Measurements from ENCODE around the gene FMNL2. TPM values are rescaled to one million over a fixed set of nuclear protein-coding genes. Genes with fewer than 3 reads are reported as not detected.
A peak's percentile ranks its signal among the peaks of the same experiment; 100 is the strongest.

Gene FMNL2
- total RNA-seq (2022) (42.9 and 46.5 TPM in 2 replicates), Bru-seq, nascent RNA (percentile 89 among the genes with signal in this experiment), BruChase-seq, experiment 1, labeled RNA remaining after a 6-hour chase (percentile 81 among the genes with signal in this experiment), BruChase-seq, experiment 2, labeled RNA remaining after a 2-hour chase (percentile 76 among the genes with signal in this experiment)
- long read RNA-seq, partial matches to known transcripts, result 5 of 12 reads
- long read RNA-seq, other reads (novel, unspliced or antisense), result 7 of 12 reads

- CTCF ChIA-PET, result no interaction called here
- H3K4me3 Mint-ChIP-seq (ENCODE audit: low read depth, unreplicated experiment), result peak within 1 kb of the TSS; percentile 99
- H3K27ac Mint-ChIP-seq (ENCODE audit: unreplicated experiment), result peak within 1 kb of the TSS; percentile 61
- BruUV-seq (replicated peaks), result no TSS peak
- peaks cover 30% of the 10 kb centered on the region for H3K36me3 Mint-ChIP-seq (ENCODE audit: insufficient read depth, unreplicated experiment)
- no peak for TF ChIP-seq CTCF (IDR thresholded peaks at IDR 0.05; ENCODE audit: unreplicated experiment)
- peaks cover 30% of the 10 kb centered on the region for H3K4me1 Mint-ChIP-seq (ENCODE audit: low read depth, unreplicated experiment)
- no peaks in the 10 kb centered on the region for H3K9me3 Mint-ChIP-seq (ENCODE audit: low read depth, unreplicated experiment)
- DNase-seq, result peak; percentile 89
- intact Hi-C loops (cut with micrococcal nuclease; ENCODE audit: unreplicated experiment), result loop anchor here (5.0 kb wide), 4 partner anchors 72 to 158 kb away; partner anchors contain the start of gene STAM2
- no peaks in the 10 kb centered on the region for H3K27me3 Mint-ChIP-seq (ENCODE audit: unreplicated experiment)
Measured at GRCh38 chr2:152335016-152335725, at the start of gene FMNL2. FMNL2 (plus strand) TSS chr2:152335174.

- Mint-ChIP-seq H3K4me1 (ENCODE audit: low read depth, unreplicated experiment) (no peaks in the 10 kb centered on the region), H3K4me3 (ENCODE audit: low read depth, unreplicated experiment) (no peak overlapping the region), H3K9me3 (ENCODE audit: low read depth, unreplicated experiment) (no peaks in the 10 kb centered on the region), H3K36me3 (ENCODE audit: insufficient read depth, unreplicated experiment) (no peaks in the 10 kb centered on the region), H3K27me3 (ENCODE audit: unreplicated experiment) (no peaks in the 10 kb centered on the region), H3K27ac (ENCODE audit: unreplicated experiment) (no peak overlapping the region)
- CTCF ChIA-PET, result no interaction called here
- intact Hi-C loops (cut with micrococcal nuclease; ENCODE audit: unreplicated experiment), result no loop called here
- no TSS peak for BruUV-seq (replicated peaks)
- no peak for DNase-seq
- no peak for TF ChIP-seq CTCF (IDR thresholded peaks at IDR 0.05; ENCODE audit: unreplicated experiment)
Measured at GRCh38 chr2:152292991-152293390, 42.0 kb upstream of the FMNL2 start.

- no peaks in the 10 kb centered on the region for H3K9me3 Mint-ChIP-seq (ENCODE audit: low read depth, unreplicated experiment)
- no peaks in the 10 kb centered on the region for H3K4me1 Mint-ChIP-seq (ENCODE audit: low read depth, unreplicated experiment)
- CTCF ChIA-PET, result no interaction called here
Measured at GRCh38 chr2:152297715-152298114, 37.3 kb upstream of the FMNL2 start.

GRCh38 chr2:152298754-152299153 is 36.2 kb upstream of the FMNL2 start:
- CTCF ChIA-PET, result no interaction called here
- Mint-ChIP-seq H3K4me1 (ENCODE audit: low read depth, unreplicated experiment) (no peaks in the 10 kb centered on the region), H3K36me3 (ENCODE audit: insufficient read depth, unreplicated experiment) (no peaks in the 10 kb centered on the region), H3K9me3 (ENCODE audit: low read depth, unreplicated experiment) (no peaks in the 10 kb centered on the region), H3K4me3 (ENCODE audit: low read depth, unreplicated experiment) (no peak overlapping the region), H3K27ac (ENCODE audit: unreplicated experiment) (no peak overlapping the region), H3K27me3 (ENCODE audit: unreplicated experiment) (no peaks in the 10 kb centered on the region)
- BruUV-seq (replicated peaks), result no TSS peak
- DNase-seq, result no peak
- TF ChIP-seq CTCF (IDR thresholded peaks at IDR 0.05; ENCODE audit: unreplicated experiment), result no peak
- intact Hi-C loops (cut with micrococcal nuclease; ENCODE audit: unreplicated experiment), result no loop called here

More at GRCh38 chr2:152297715-152298114, 37.3 kb upstream of the FMNL2 start:
- BruUV-seq (replicated peaks), result no TSS peak
- H3K4me3 Mint-ChIP-seq (ENCODE audit: low read depth, unreplicated experiment), result no peak overlapping the region
- H3K27me3 Mint-ChIP-seq (ENCODE audit: unreplicated experiment), result no peaks in the 10 kb centered on the region
- intact Hi-C loops (cut with micrococcal nuclease; ENCODE audit: unreplicated experiment), result no loop called here
- TF ChIP-seq CTCF (IDR thresholded peaks at IDR 0.05; ENCODE audit: unreplicated experiment), result no peak
- no peak overlapping the region for H3K27ac Mint-ChIP-seq (ENCODE audit: unreplicated experiment)
- no peak for DNase-seq
- no peaks in the 10 kb centered on the region for H3K36me3 Mint-ChIP-seq (ENCODE audit: insufficient read depth, unreplicated experiment)

Data from Calu3 (cell line).